Stimulated activated effector memory CD8-positive, alpha-beta T cell treated with anti-CD3 and anti-CD28 coated beads, Interleukin-12 subunit alpha, Interleukin-12 subunit beta, amount 100 ng/mL, for 72 hours (primary cell): ENCODE measurements around the gene CD3G.

Source experiments
- ATAC-seq: fragments of 150-1000 bp; cut with Tn5 transposase; 2 replicates; pipeline ENCODE4 v1.10.0; 2021
- DNase-seq, 2 donors: peaks; one replicate each; pipeline ENCODE4 v3.0.0; 2021 to 2022; ENCODE audit warnings: low spot score in 2 of 2
- H3K27ac Mint-ChIP-seq: one replicate; pipeline ENCODE4 v1.8.0; 2022; ENCODE audit warnings: mild to moderate bottlenecking, mixed read lengths
- H3K36me3 Mint-ChIP-seq: one replicate; pipeline ENCODE4 v1.8.0; 2022; ENCODE audit warnings: mild to moderate bottlenecking, mixed read lengths
- H3K4me1 Mint-ChIP-seq: one replicate; pipeline ENCODE4 v1.8.0; 2022; ENCODE audit warnings: mixed read lengths
- H3K4me3 Mint-ChIP-seq: one replicate; pipeline ENCODE4 v1.8.0; 2022; ENCODE audit warnings: mild to moderate bottlenecking, mixed read lengths
- H3K9me3 Mint-ChIP-seq: one replicate; pipeline ENCODE4 v1.8.0; 2022; ENCODE audit warnings: mixed read lengths

CD3G gene

DNA sequence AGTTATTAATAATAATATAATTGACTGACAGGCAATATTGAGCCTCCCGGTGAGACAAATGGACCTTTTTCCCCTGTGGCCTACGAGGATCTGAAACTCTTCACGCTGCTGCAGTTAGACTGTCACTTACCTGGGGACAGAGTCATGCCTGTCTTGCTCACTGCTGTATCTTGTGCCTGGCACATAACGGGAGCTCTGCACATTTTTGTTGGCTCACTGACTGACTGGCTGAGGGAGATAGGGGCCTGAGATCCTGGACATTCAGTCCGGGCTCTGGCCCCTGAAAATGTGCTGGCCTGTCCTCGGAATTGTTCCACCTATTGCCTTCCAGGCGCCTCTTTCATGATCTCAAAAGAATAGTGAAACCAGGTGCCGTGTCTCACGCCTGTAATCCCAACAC is 896 bp upstream of the CD3G start:
- no peak for DNase-seq
- Mint-ChIP-seq H3K36me3 (peaks cover 60% of the 10 kb centered on the region), H3K4me1 (peaks cover 66% of the 10 kb centered on the region), H3K4me3 (peak overlapping the region; percentile 77), H3K27ac (peak overlapping the region; percentile 99), H3K9me3 (no peaks in the 10 kb centered on the region)
- ATAC-seq, result peak; percentile 27

DNA sequence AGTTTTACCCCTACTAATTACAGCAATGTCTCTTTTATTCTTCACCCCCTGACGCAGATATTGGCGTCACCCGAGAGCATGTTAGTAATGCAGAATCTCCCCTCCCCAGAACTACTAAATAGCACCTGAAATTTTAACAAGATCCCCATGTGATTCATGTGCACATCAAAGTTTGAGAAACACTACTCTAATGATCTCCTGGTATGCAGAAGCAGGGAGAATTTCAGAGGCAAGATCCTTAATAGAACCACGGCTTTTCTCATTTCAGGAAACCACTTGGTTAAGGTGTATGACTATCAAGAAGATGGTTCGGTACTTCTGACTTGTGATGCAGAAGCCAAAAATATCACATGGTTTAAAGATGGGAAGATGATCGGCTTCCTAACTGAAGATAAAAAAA is 5.3 kb downstream of the CD3G start:
- H3K4me1 Mint-ChIP-seq, result peaks cover 44% of the 10 kb centered on the region
- H3K9me3 Mint-ChIP-seq, result no peaks in the 10 kb centered on the region
- ATAC-seq (no peak), DNase-seq (no peak)
- no peak overlapping the region for H3K4me3 Mint-ChIP-seq
- peak overlapping the region; percentile 99 for H3K27ac Mint-ChIP-seq
- H3K36me3 Mint-ChIP-seq, result peaks cover 82% of the 10 kb centered on the region

DNA sequence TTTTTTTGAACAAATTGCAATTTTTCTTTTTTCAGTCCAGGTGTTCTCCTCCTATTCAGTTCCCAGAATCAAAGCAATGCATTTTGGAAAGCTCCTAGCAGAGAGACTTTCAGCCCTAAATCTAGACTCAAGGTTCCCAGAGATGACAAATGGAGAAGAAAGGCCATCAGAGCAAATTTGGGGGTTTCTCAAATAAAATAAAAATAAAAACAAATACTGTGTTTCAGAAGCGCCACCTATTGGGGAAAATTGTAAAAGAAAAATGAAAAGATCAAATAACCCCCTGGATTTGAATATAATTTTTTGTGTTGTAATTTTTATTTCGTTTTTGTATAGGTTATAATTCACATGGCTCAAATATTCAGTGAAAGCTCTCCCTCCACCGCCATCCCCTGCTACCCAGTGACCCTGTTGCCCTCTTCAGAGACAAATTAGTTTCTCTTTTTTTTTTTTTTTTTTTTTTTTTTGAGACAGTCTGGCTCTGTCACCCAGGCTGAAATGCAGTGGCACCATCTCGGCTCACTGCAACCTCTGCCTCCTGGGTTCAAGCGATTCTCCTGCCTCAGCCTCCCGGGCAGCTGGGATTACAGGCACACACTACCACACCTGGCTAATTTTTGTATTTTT is 9.1 kb downstream of the CD3G start:
- Mint-ChIP-seq H3K9me3 (no peaks in the 10 kb centered on the region), H3K4me3 (no peak overlapping the region), H3K4me1 (peaks cover 15% of the 10 kb centered on the region), H3K36me3 (peaks cover 69% of the 10 kb centered on the region), H3K27ac (peak overlapping the region; percentile 30)
- ATAC-seq (no peak), DNase-seq (peak in 1 of 2 donors; percentile 49)

DNA sequence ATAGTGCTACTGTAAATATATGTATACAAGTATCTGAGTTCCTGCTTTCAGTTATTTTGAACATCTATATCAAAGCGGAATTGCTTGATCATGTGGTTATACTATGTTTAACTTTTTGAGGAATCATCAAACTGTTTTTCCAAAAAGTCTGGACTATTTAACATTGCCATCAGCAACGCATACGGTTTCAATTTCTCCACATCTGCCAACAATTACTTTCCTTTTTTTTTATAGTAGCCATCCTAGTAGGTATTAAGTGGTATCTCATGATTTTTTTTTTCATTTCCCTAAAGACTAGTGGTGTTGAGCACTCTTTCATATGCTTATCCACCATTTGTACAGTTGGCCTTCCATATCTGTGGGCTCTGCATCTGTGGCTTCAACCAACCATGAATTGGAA is 13.9 kb downstream of the CD3G start:
- Mint-ChIP-seq H3K36me3 (peaks cover 57% of the 10 kb centered on the region), H3K4me3 (no peak overlapping the region)

DNA sequence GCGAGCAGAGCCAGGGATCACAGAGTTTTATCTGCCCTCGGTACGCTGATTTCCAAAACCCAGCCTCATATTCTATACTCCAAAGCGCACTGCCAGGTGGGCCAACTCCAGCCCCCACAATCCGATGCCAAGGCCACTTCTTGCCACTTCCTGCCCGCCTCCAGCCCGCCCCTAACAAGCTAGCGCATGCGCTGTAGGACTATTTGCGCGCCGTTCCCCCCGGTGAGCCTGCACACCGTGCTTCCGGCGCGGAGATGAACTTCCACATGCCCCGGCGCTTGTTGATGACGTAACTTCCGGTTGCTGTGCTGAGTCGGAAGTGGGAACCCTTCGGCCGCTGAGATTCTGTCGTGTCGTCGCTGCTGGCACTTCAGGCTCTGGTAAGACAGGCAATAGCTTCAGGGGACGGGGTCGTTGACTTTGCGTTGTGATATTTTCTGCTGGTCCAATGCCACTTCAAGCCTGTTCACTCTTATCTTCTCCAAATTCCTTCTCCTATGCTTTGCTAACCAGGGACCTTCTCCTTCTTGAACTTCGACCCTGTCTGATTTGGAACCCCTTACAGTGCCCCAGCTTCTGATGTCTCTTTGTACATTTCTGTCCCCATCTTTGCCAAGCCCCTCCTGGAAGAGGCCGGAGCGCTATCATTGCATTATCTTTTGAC is 15.3 kb downstream of the CD3G start, which contains the start of gene UBE4A:
UBE4A (plus strand) TSS at position 306 of the 664 bp plus-strand sequence. CDS start 5,481 bp downstream, outside the sequence.
- H3K4me1 Mint-ChIP-seq, result peaks cover 44% of the 10 kb centered on the region
- peak within 1 kb of the TSS; percentile 94 for H3K27ac Mint-ChIP-seq
- peak; percentile 99 for ATAC-seq
- DNase-seq, result peak; percentile 97 to 100
- peaks cover 57% of the 10 kb centered on the region for H3K36me3 Mint-ChIP-seq
- H3K4me3 Mint-ChIP-seq, result peak within 1 kb of the TSS; percentile 86
- no peaks in the 10 kb centered on the region for H3K9me3 Mint-ChIP-seq

More for the DNA sequence above, 13.9 kb downstream of the CD3G start:
- DNase-seq (no peak), ATAC-seq (no peak)
- H3K4me1 Mint-ChIP-seq, result peaks cover 39% of the 10 kb centered on the region
- H3K27ac Mint-ChIP-seq, result peak overlapping the region; percentile 94
- H3K9me3 Mint-ChIP-seq, result no peaks in the 10 kb centered on the region

DNA sequence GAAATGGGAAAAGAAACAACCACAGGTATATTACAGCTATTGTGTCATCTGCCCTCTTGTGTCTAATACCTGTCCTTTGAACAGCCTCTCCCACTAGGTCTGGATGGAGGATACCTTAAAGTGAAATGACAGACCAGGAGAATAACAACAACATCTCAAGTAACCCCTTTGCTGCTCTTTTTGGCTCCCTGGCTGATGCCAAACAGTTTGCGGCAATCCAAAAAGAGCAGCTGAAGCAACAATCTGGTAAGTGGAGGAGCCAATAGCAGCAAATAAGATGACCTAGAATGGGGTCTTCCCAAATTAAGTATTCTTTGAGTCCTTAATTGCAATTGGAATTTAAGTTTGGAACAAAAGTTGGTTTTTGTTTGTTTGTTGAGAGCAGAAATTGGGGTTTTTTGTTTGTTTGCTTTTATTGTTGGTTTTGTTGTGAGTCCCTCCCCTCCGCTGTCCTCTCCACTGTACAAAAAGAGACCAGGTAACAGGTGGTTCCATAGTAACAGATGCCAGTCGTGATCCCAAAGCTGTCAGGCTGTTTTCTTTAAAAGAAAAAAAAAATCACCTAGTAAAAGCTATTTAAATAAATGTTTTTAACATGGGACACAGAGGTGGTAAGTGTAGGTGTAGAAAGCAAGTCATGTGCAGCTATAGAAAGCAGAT is 20.9 kb downstream of the CD3G start:
- ATAC-seq (no peak), DNase-seq (no peak)
- no peak overlapping the region for H3K4me3 Mint-ChIP-seq
- no peak overlapping the region for H3K27ac Mint-ChIP-seq
- H3K4me1 Mint-ChIP-seq, result peaks cover 31% of the 10 kb centered on the region
- H3K9me3 Mint-ChIP-seq, result no peaks in the 10 kb centered on the region
- peaks cover 92% of the 10 kb centered on the region for H3K36me3 Mint-ChIP-seq

DNA sequence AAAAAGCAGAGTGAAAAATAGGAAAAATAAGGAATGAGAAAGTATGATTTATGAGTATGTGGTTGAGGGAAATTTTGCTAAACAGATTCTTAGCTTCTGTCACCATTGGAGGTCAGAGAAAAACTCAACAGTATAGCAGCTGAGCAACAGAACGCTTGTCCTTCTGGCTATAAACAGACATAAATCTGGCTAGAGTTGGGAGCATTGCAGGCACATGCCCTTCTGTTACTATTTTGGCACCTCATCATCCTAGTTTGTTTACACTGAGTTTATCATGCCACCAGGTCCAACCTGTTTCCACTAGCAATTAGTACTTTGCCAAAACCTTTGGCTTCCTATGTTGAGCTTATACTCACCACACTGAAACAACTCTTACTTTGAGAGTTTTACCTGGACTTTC is 22.1 kb downstream of the CD3G start:
- no peak for DNase-seq
- Mint-ChIP-seq H3K27ac (no peak overlapping the region), H3K4me3 (no peak overlapping the region), H3K9me3 (no peaks in the 10 kb centered on the region), H3K36me3 (peaks cover 99% of the 10 kb centered on the region), H3K4me1 (peaks cover 21% of the 10 kb centered on the region)
- ATAC-seq, result no peak

DNA sequence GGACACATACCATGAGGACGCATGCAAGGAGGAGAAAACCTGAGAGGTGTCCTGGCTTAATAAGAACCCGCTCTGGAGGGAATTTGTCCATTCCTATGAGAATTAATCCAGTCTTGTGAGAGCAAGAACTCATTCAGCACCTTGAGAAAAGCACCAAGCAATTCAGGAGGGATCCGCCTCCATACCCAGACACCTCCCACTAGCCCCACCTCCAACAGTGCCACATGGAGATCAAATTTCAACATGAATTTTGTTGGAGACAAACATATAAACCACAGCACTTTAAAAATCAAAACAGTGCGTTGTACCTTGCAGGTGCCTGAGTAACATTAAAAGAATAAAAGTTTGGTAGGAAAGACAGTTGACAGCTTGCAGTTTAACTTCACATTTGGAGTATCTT is 26.6 kb downstream of the CD3G start:
- Mint-ChIP-seq H3K4me1 (peaks cover 2% of the 10 kb centered on the region), H3K27ac (no peak overlapping the region), H3K4me3 (no peak overlapping the region), H3K9me3 (no peaks in the 10 kb centered on the region), H3K36me3 (peaks cover 100% of the 10 kb centered on the region)
- no peak for DNase-seq
- ATAC-seq, result no peak

DNA sequence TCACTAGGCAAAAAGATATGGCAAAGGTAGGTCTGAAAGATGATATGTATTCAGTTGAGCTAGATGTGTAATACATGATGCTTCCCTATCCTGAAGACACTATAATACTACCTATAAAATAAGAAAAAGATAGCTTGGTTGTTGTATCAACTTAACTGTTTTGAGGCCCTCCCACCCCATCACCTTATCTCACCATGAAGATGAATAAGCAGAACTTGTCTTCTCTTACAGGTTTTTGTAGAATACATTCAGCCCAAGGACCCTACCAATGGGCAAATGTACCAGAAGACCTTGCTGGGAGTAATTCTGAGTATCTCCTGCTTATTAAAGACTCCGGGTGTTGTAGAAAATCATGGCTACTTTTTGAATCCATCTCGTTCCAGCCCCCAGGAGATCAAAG is 29.1 kb downstream of the CD3G start:
- Mint-ChIP-seq H3K9me3 (no peaks in the 10 kb centered on the region), H3K36me3 (peaks cover 100% of the 10 kb centered on the region), H3K27ac (no peak overlapping the region), H3K4me1 (peaks cover 6% of the 10 kb centered on the region), H3K4me3 (no peak overlapping the region)
- DNase-seq (no peak), ATAC-seq (no peak)

DNA sequence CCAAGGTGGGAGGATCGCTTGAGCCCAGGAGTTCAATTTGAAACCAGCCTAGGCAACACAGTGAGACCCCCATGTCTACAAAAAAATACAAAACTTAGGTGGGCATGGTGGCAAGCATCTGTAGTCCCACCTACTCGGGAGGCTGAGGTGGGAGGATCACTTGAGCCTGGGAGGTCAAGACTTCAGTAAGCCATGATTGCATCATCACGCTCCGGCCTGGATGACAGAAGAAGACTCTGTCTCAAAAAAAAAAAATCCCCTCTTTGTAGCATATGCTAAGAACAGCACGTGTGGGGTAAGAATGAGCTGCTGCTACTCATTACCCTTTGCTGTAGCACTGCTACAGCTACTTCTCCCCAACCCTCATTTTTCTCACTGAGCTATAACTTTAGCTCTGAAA is 29.7 kb downstream of the CD3G start:
- Mint-ChIP-seq H3K4me1 (peaks cover 6% of the 10 kb centered on the region), H3K27ac (no peak overlapping the region), H3K36me3 (peaks cover 100% of the 10 kb centered on the region), H3K9me3 (no peaks in the 10 kb centered on the region), H3K4me3 (no peak overlapping the region)
- ATAC-seq (no peak), DNase-seq (no peak)

DNA sequence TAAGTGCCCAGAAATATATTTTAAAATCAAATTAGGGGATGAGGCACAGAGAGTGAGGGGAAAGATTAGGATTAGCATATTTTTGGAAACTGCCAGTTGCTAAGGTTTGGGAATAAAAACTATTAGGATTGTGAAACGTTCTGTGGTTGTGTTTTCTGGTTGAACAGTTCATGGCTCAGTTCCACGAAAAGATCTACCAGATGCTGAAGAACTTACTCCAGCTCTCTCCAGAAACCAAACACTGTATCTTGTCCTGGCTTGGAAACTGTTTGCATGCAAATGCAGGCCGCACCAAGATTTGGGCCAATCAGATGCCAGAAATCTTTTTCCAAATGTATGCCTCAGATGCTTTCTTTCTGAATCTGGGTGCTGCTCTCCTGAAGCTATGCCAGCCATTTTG is 30.6 kb downstream of the CD3G start:
- Mint-ChIP-seq H3K4me3 (no peak overlapping the region), H3K9me3 (no peaks in the 10 kb centered on the region), H3K27ac (no peak overlapping the region), H3K36me3 (peaks cover 100% of the 10 kb centered on the region), H3K4me1 (peaks cover 6% of the 10 kb centered on the region)
- ATAC-seq (no peak), DNase-seq (no peak)

DNA sequence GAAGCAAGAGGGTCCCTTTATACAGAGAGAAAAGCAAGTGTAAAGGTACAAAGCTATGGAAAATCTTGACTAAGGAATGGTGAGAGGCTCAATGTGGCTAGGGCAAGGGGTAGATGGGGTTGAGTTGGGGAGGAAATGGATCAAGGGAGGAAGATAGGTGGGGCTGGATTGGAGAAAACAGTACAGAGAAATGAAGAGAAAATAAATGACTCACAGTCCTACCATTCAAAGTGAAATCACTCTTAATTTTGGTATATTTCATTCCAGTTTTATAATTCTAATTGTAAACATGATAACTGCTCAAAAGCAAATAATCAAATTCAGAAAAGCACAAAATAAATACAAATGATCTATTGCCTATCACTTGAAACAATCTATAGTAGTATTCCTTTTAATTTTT is 31.8 kb downstream of the CD3G start:
- H3K9me3 Mint-ChIP-seq, result no peaks in the 10 kb centered on the region
- H3K4me3 Mint-ChIP-seq, result no peak overlapping the region
- ATAC-seq (no peak), DNase-seq (no peak)
- H3K4me1 Mint-ChIP-seq, result peaks cover 6% of the 10 kb centered on the region
- H3K36me3 Mint-ChIP-seq, result peaks cover 100% of the 10 kb centered on the region
- H3K27ac Mint-ChIP-seq, result peak overlapping the region; percentile 63

DNA sequence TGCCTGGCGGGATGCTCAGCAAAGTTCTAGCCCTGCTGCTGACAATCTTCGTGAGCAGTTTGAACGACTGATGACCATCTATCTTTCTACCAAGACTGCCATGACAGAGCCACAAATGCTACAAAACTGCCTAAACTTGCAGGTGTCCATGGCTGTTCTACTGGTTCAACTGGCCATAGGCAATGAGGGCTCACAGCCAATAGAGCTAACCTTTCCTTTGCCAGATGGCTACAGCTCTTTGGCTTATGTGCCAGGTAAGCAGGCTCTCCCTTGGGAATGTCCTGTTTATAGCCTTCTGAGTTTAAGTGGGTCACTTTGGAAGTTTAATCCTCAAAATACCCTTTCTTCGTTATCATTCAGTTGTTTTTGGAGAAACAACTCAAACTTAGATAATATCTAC is 35.4 kb downstream of the CD3G start:
- DNase-seq, result no peak
- no peak for ATAC-seq
- Mint-ChIP-seq H3K27ac (peak overlapping the region; percentile 56), H3K36me3 (peaks cover 100% of the 10 kb centered on the region), H3K4me3 (no peak overlapping the region), H3K9me3 (no peaks in the 10 kb centered on the region), H3K4me1 (peaks cover 6% of the 10 kb centered on the region)

DNA sequence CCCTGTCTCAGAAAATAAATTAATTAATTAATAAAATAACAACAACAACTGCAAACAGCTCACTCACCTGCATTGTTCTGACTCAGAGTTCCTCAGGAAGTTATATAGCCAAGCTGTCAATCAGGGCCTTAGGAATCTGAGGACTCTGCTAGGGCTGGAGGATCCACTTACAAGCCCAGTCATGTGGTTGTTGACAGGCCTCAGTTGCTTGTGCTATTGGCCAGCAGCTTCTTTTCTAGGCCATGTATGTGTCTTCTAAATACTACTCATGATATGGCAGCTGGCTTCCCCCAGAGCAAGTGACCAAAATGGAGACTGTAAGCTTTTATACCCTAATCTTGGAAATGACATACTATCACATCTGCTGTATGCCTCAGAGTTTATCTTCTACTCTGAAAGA is 36.4 kb downstream of the CD3G start:
- Mint-ChIP-seq H3K4me3 (no peak overlapping the region), H3K9me3 (no peaks in the 10 kb centered on the region), H3K4me1 (peaks cover 6% of the 10 kb centered on the region), H3K36me3 (peaks cover 100% of the 10 kb centered on the region), H3K27ac (no peak overlapping the region)
- no peak for DNase-seq
- no peak for ATAC-seq

DNA sequence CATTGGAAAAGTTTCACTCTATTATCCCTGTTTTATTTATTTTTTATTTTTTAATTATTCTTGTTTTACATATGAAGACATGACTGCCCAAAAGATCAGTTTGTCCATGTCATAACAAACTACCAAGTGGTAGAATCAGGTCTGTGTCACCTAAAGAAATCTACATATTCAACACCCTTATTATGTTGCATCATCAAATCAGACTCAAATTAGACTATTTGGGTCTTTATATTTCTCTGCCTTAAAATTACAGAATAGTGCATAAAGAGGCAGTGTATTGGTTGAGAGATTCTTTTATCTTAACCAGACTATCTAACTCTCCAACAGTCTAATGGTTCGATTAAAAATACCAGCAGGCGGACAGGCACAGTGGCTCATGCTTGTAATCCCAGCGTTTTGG is 38.8 kb downstream of the CD3G start:
- no peak for DNase-seq
- Mint-ChIP-seq H3K9me3 (no peaks in the 10 kb centered on the region), H3K27ac (no peak overlapping the region), H3K36me3 (peaks cover 100% of the 10 kb centered on the region), H3K4me3 (no peak overlapping the region), H3K4me1 (no peaks in the 10 kb centered on the region)
- ATAC-seq, result no peak

DNA sequence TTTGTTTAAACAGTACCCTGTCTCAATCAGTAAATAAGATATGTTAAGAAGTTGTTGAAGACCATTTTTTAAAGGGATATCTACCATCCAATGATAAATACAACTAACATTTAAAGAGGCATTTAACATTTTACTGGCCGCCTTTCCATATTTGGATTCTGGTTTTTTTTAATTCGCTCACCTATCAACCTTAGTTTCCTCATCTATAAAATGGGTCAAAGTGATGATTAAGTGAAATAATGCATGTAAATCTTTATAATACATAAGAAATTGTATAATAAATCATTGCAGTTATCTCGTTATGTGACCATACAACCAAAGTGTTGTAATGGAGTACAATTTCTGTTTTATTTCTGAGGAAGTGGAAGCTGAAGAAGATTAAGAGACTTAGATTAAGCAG is 39.5 kb downstream of the CD3G start:
- no peak overlapping the region for H3K4me3 Mint-ChIP-seq
- peaks cover 100% of the 10 kb centered on the region for H3K36me3 Mint-ChIP-seq
- H3K4me1 Mint-ChIP-seq, result no peaks in the 10 kb centered on the region
- DNase-seq (no peak), ATAC-seq (no peak)
- no peak overlapping the region for H3K27ac Mint-ChIP-seq
- H3K9me3 Mint-ChIP-seq, result no peaks in the 10 kb centered on the region
